ENCODE data around the gene PLVAP.
A peak's percentile ranks its signal among the peaks of the same experiment; 100 is the strongest.

PLVAP gene

DNA sequence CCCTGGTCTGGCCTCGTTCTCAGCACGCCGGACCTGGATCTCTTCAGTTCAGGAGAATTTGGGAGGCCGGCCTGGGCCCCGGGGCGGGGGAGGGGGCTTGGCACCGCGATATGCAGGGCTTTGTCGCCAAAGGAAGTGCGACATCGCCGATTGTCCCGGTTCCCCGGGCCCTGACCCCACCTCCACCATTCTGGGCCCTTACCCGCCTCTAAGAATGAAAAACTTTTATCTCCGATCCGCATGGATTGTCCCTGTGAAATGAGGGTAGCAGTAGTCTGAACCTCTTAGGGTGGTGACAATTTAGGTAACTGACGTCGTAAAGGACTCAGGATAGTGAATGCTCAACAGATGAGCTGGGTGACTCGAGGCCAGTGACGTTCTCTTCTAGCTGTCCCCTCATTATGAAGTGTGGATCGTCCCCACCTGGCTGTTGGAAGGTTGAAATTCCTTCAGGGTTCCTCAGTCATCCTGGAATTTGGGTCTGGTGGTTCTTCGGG lies 67.1 kb downstream of the PLVAP start:
- H3K4me1 ChIP-seq (ENCODE audit: control insufficient read depth, insufficient read depth, low read length), result no peaks in the 10 kb centered on the region
- CTCF ChIA-PET, result interaction anchor here (0.9 to 1.4 kb wide), 5 partner anchors 18 to 155 kb away, joined by 3 to 6 read pairs (median 4); no protein-coding TSS in a partner anchor
- H3K27ac ChIP-seq (ENCODE audit: extremely low read depth, low read depth, low read length), result peak overlapping the region; percentile 26
- no peaks in the 10 kb centered on the region for H3K9me3 ChIP-seq (ENCODE audit: control insufficient read depth, insufficient read depth, low read depth, low read length)
- POLR2A ChIA-PET, result interaction anchor here (1.0 to 2.9 kb wide), 6 partner anchors 11 to 683 kb away, joined by 3 to 64 read pairs (median 8); partner anchors contain the start of genes ANO8, BABAM1, GTPBP3 and USE1
- H3K4me3 ChIP-seq (ENCODE audit: low read depth, low read length), result peak overlapping the region; percentile 98
- peaks cover 3 to 34% of the 10 kb centered on the region in 2 experiments; a peak in 2 of 3 replicates for H3K36me3 ChIP-seq (ENCODE audit: control insufficient read depth in 2 of 2, insufficient read depth in 1 of 2, low read length in 2 of 2)
- TF ChIP-seq ZNF549 (tag by site-specific recombination; IDR thresholded peaks at IDR 0.05), result no peak
- TF ChIP-seq ZBTB11 (tag by site-specific recombination; conservative IDR thresholded peaks at IDR 0.05; ENCODE audit: low read depth), result peak; percentile 96
- TF ChIP-seq, protein P1, sequence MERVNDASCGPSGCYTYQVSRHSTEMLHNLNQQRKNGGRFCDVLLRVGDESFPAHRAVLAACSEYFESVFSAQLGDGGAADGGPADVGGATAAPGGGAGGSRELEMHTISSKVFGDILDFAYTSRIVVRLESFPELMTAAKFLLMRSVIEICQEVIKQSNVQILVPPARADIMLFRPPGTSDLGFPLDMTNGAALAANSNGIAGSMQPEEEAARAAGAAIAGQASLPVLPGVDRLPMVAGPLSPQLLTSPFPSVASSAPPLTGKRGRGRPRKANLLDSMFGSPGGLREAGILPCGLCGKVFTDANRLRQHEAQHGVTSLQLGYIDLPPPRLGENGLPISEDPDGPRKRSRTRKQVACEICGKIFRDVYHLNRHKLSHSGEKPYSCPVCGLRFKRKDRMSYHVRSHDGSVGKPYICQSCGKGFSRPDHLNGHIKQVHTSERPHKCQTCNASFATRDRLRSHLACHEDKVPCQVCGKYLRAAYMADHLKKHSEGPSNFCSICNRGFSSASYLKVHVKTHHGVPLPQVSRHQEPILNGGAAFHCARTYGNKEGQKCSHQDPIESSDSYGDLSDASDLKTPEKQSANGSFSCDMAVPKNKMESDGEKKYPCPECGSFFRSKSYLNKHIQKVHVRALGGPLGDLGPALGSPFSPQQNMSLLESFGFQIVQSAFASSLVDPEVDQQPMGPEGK (tag by site-specific recombination; IDR thresholded peaks at IDR 0.05), result peak; percentile 1; the same call in 1 of the 2 replicates
- TF ChIP-seq, protein P2, sequence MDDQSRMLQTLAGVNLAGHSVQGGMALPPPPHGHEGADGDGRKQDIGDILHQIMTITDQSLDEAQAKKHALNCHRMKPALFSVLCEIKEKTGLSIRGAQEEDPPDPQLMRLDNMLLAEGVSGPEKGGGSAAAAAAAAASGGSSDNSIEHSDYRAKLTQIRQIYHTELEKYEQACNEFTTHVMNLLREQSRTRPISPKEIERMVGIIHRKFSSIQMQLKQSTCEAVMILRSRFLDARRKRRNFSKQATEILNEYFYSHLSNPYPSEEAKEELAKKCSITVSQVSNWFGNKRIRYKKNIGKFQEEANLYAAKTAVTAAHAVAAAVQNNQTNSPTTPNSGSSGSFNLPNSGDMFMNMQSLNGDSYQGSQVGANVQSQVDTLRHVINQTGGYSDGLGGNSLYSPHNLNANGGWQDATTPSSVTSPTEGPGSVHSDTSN (CRISPR knock-in tag; IDR thresholded peaks at IDR 0.05), result no peak
- TF ChIP-seq, protein P3, sequence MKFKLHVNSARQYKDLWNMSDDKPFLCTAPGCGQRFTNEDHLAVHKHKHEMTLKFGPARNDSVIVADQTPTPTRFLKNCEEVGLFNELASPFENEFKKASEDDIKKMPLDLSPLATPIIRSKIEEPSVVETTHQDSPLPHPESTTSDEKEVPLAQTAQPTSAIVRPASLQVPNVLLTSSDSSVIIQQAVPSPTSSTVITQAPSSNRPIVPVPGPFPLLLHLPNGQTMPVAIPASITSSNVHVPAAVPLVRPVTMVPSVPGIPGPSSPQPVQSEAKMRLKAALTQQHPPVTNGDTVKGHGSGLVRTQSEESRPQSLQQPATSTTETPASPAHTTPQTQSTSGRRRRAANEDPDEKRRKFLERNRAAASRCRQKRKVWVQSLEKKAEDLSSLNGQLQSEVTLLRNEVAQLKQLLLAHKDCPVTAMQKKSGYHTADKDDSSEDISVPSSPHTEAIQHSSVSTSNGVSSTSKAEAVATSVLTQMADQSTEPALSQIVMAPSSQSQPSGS (tag by site-specific recombination; IDR thresholded peaks at IDR 0.05; ENCODE audit: low read depth), result no peak
- no peak for TF ChIP-seq IKZF3 (tag by site-specific recombination; IDR thresholded peaks at IDR 0.05)
- peak; percentile 67 for TF ChIP-seq SCRT2 (tag by site-specific recombination; IDR thresholded peaks at IDR 0.05)
- peak; percentile 66; the same call in 1 of the 2 replicates for TF ChIP-seq ZBTB20 (tag by site-specific recombination; IDR thresholded peaks at IDR 0.05)
- TF ChIP-seq GLI2 (tag by site-specific recombination; IDR thresholded peaks at IDR 0.05; ENCODE audit: borderline replicate concordance, low read depth), result no peak
- TF ChIP-seq GLIS1 (tag by site-specific recombination; IDR thresholded peaks at IDR 0.05), result no peak
- TF ChIP-seq ZNF677 (tag by site-specific recombination; IDR thresholded peaks at IDR 0.05), result no peak

GRCh38 chr19:17309198-17309964 lies 67.8 kb downstream of the PLVAP start, which contains the start of gene DDA1:
Gene DDA1, plus strand, starts transcription at chr19:17309563. Its CDS starts 92 bp downstream, at chr19:17309655.
- POLR2A ChIA-PET, result interaction anchor here (0.6 to 2.9 kb wide), 18 partner anchors 8 to 682 kb away, joined by 3 to 64 read pairs (median 5); partner anchors contain the start of genes ANO8, BABAM1, GTPBP3 and OCEL1
- H3K9me3 ChIP-seq (ENCODE audit: control insufficient read depth, insufficient read depth, low read depth, low read length), result no peaks in the 10 kb centered on the region
- H3K4me3 ChIP-seq (ENCODE audit: low read depth, low read length), result peak within 1 kb of the TSS; percentile 98
- CTCF ChIA-PET, result interaction anchor here (0.9 to 1.4 kb wide), 6 partner anchors 17 to 156 kb away, joined by 3 to 7 read pairs (median 4); no protein-coding TSS in a partner anchor
- H3K27ac ChIP-seq (ENCODE audit: extremely low read depth, low read depth, low read length), result peak within 1 kb of the TSS; percentile 26
- peaks cover 0 to 29% of the 10 kb centered on the region in 2 experiments; a peak in 1 of 3 replicates for H3K36me3 ChIP-seq (ENCODE audit: control insufficient read depth in 2 of 2, insufficient read depth in 1 of 2, low read length in 2 of 2)
- no peaks in the 10 kb centered on the region for H3K4me1 ChIP-seq (ENCODE audit: control insufficient read depth, insufficient read depth, low read length)
- TF ChIP-seq, protein P4, sequence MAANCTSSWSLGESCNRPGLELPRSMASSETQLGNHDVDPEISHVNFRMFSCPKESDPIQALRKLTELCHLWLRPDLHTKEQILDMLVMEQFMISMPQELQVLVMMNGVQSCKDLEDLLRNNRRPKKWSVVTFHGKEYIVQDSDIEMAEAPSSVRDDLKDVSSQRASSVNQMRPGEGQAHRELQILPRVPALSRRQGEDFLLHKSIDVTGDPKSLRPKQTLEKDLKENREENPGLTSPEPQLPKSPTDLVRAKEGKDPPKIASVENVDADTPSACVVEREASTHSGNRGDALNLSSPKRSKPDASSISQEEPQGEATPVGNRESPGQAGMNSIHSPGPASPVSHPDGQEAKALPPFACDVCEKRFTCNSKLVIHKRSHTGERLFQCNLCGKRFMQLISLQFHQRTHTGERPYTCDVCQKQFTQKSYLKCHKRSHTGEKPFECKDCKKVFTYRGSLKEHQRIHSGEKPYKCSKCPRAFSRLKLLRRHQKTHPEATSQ (tag by site-specific recombination; IDR thresholded peaks at IDR 0.05), result 0 out of 2 replicates have a peak, but pooled peaks have one; percentile 44
- TF ChIP-seq, protein P5, sequence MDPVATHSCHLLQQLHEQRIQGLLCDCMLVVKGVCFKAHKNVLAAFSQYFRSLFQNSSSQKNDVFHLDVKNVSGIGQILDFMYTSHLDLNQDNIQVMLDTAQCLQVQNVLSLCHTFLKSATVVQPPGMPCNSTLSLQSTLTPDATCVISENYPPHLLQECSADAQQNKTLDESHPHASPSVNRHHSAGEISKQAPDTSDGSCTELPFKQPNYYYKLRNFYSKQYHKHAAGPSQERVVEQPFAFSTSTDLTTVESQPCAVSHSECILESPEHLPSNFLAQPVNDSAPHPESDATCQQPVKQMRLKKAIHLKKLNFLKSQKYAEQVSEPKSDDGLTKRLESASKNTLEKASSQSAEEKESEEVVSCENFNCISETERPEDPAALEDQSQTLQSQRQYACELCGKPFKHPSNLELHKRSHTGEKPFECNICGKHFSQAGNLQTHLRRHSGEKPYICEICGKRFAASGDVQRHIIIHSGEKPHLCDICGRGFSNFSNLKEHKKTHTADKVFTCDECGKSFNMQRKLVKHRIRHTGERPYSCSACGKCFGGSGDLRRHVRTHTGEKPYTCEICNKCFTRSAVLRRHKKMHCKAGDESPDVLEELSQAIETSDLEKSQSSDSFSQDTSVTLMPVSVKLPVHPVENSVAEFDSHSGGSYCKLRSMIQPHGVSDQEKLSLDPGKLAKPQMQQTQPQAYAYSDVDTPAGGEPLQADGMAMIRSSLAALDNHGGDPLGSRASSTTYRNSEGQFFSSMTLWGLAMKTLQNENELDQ (tag by site-specific recombination; IDR thresholded peaks at IDR 0.05; ENCODE audit: low read depth), result no peak
- no peak for TF ChIP-seq SCRT2 (tag by site-specific recombination; IDR thresholded peaks at IDR 0.05)
- no peak for TF ChIP-seq ZNF121 (tag by site-specific recombination; IDR thresholded peaks at IDR 0.05)
- TF ChIP-seq ZNF560 (tag by site-specific recombination; IDR thresholded peaks at IDR 0.05; ENCODE audit: borderline replicate concordance), result no peak
- TF ChIP-seq ZXDB (tag by site-specific recombination; IDR thresholded peaks at IDR 0.05), result no peak; the same call in 1 of the 2 replicates
- no peak for TF ChIP-seq GFI1B (tag by site-specific recombination; IDR thresholded peaks at IDR 0.05)
- TF ChIP-seq BCL6B (tag by site-specific recombination; IDR thresholded peaks at IDR 0.05), result no peak

All from HEK293 (cell line).